EL (cell line): ENCODE data around the gene ATF6.
A peak's percentile ranks its signal among the peaks of the same experiment; 100 is the strongest.

ENCODE experiments used
- DNase-seq: peaks from one replicate; pipeline ENCODE4 v3.0.0-alpha.2; 2016

ATF6 gene

GRCh38 chr1:161945306-161946060, 179.4 kb downstream of the ATF6 start:
- DNase-seq, result no peak

- DNase-seq, result peak; percentile 70
These were observed 180.2 kb downstream of the ATF6 start for GRCh38 chr1:161946071-161946987.

GRCh38 chr1:161948435-161948834, 182.3 kb downstream of the ATF6 start:
- DNase-seq, result no peak

GRCh38 chr1:161949548-161949947, 183.4 kb downstream of the ATF6 start:
- no peak for DNase-seq

GRCh38 chr1:161950377-161950776, 184.3 kb downstream of the ATF6 start:
- no peak for DNase-seq

- no peak for DNase-seq
These were observed 185.5 kb downstream of the ATF6 start for GRCh38 chr1:161951646-161952045.

GRCh38 chr1:161952607-161953172, 186.6 kb downstream of the ATF6 start:
- no peak for DNase-seq

GRCh38 chr1:161953256-161953920, 187.3 kb downstream of the ATF6 start:
- DNase-seq, result no peak

GRCh38 chr1:161954050-161954449, 187.9 kb downstream of the ATF6 start:
- DNase-seq, result no peak

- DNase-seq, result no peak
These were observed 188.3 kb downstream of the ATF6 start for GRCh38 chr1:161954466-161954865.

- no peak for DNase-seq
These were observed 189.5 kb downstream of the ATF6 start for GRCh38 chr1:161955606-161956005.

- peak; percentile 75 for DNase-seq
These were observed 190.0 kb downstream of the ATF6 start for GRCh38 chr1:161956097-161956496.

- no peak for DNase-seq
These were observed 190.8 kb downstream of the ATF6 start for GRCh38 chr1:161956930-161957329.

- peak; percentile 70 for DNase-seq
These were observed 192.3 kb downstream of the ATF6 start for GRCh38 chr1:161958425-161958824.

- peak; percentile 93 for DNase-seq
These were observed 196.2 kb downstream of the ATF6 start for GRCh38 chr1:161962091-161962887.

GRCh38 chr1:161966067-161966466, 199.9 kb downstream of the ATF6 start:
- no peak for DNase-seq

GRCh38 chr1:161970036-161970435, 203.9 kb downstream of the ATF6 start:
- DNase-seq, result no peak

GRCh38 chr1:161970633-161971032, 204.5 kb downstream of the ATF6 start:
- no peak for DNase-seq

- DNase-seq, result no peak
These were observed 206.7 kb downstream of the ATF6 start for GRCh38 chr1:161972828-161973227.

- DNase-seq, result no peak
These were observed 208.1 kb downstream of the ATF6 start for GRCh38 chr1:161973924-161974845.
